ENCODE results near the gene STAT5B.

STAT5B gene

GRCh38 chr17:42182927-42183734, 93.1 kb downstream of the STAT5B start:
- peaks cover 0 to 7% (median 4%) of the 10 kb centered on the region in 5 donors for H3K27me3 ChIP-seq (ENCODE audit: control insufficient read depth in 5 of 5, insufficient read depth in 4 of 5, low read length in 5 of 5)
- H3K9ac ChIP-seq (ENCODE audit: low read length in 5 of 5) = peak overlapping the region in 4 of 5 donors; percentile 63 to 77 (median 74)
- H3K4me1 ChIP-seq (ENCODE audit: control insufficient read depth in 5 of 5, insufficient read depth in 5 of 5, low read length in 5 of 5) = peaks cover 0 to 50% (median 37%) of the 10 kb centered on the region in 5 donors
- no peaks in the 10 kb centered on the region for H3K9me3 ChIP-seq (ENCODE audit: control insufficient read depth in 5 of 5, low read length in 5 of 5)
- H3K36me3 ChIP-seq (ENCODE audit: control insufficient read depth in 5 of 5, insufficient read depth in 5 of 5, low read length in 5 of 5) = no peaks in the 10 kb centered on the region
- peak overlapping the region; percentile 62 for H3K27ac ChIP-seq (ENCODE audit: low read depth, low read length)
- H3K4me3 ChIP-seq (ENCODE audit: low read depth in 1 of 5, low read length in 5 of 5) = peak overlapping the region; percentile 65 to 79 (median 70)

- no peak overlapping the region for H3K9ac ChIP-seq (ENCODE audit: low read length in 5 of 5)
- no peaks in the 10 kb centered on the region for H3K36me3 ChIP-seq (ENCODE audit: control insufficient read depth in 5 of 5, insufficient read depth in 5 of 5, low read length in 5 of 5)
- no peaks in the 10 kb centered on the region for H3K9me3 ChIP-seq (ENCODE audit: control insufficient read depth in 5 of 5, low read length in 5 of 5)
- H3K27me3 ChIP-seq (ENCODE audit: control insufficient read depth in 5 of 5, insufficient read depth in 4 of 5, low read length in 5 of 5) = peaks cover 0 to 7% (median 4%) of the 10 kb centered on the region in 5 donors
- no peak overlapping the region for H3K4me3 ChIP-seq (ENCODE audit: low read depth in 1 of 5, low read length in 5 of 5)
- no peak overlapping the region for H3K27ac ChIP-seq (ENCODE audit: low read depth, low read length)
- peaks cover 0 to 50% (median 37%) of the 10 kb centered on the region in 5 donors for H3K4me1 ChIP-seq (ENCODE audit: control insufficient read depth in 5 of 5, insufficient read depth in 5 of 5, low read length in 5 of 5)
Observed at GRCh38 chr17:42181851-42182207, 94.4 kb downstream of the STAT5B start.

- H3K27ac ChIP-seq (ENCODE audit: low read depth, low read length) = no peak within 1 kb of the TSS
- peaks cover 0 to 7% (median 4%) of the 10 kb centered on the region in 5 donors for H3K27me3 ChIP-seq (ENCODE audit: control insufficient read depth in 5 of 5, insufficient read depth in 4 of 5, low read length in 5 of 5)
- H3K4me1 ChIP-seq (ENCODE audit: control insufficient read depth in 5 of 5, insufficient read depth in 5 of 5, low read length in 5 of 5) = peaks cover 0 to 50% (median 37%) of the 10 kb centered on the region in 5 donors
- H3K36me3 ChIP-seq (ENCODE audit: control insufficient read depth in 5 of 5, insufficient read depth in 5 of 5, low read length in 5 of 5) = no peaks in the 10 kb centered on the region
- peak within 1 kb of the TSS in 4 of 5 donors; percentile 36 to 60 (median 53) for H3K4me3 ChIP-seq (ENCODE audit: low read depth in 1 of 5, low read length in 5 of 5)
- H3K9ac ChIP-seq (ENCODE audit: low read length in 5 of 5) = no peak within 1 kb of the TSS
- H3K9me3 ChIP-seq (ENCODE audit: control insufficient read depth in 5 of 5, low read length in 5 of 5) = no peaks in the 10 kb centered on the region
Observed at GRCh38 chr17:42180922-42181850, 95.0 kb downstream of the STAT5B start, which contains the start of gene KCNH4. Gene KCNH4 (minus strand): TSS chr17:42181142. CDS start chr17:42180945, 197 bp downstream.

GRCh38 chr17:42180411-42180921, 95.7 kb downstream of the STAT5B start:
- H3K27ac ChIP-seq (ENCODE audit: low read depth, low read length) = no peak overlapping the region
- peak overlapping the region in 4 of 5 donors; percentile 36 to 60 (median 53) for H3K4me3 ChIP-seq (ENCODE audit: low read depth in 1 of 5, low read length in 5 of 5)
- H3K27me3 ChIP-seq (ENCODE audit: control insufficient read depth in 5 of 5, insufficient read depth in 4 of 5, low read length in 5 of 5) = peaks cover 0 to 7% (median 4%) of the 10 kb centered on the region in 5 donors
- H3K36me3 ChIP-seq (ENCODE audit: control insufficient read depth in 5 of 5, insufficient read depth in 5 of 5, low read length in 5 of 5) = no peaks in the 10 kb centered on the region
- no peaks in the 10 kb centered on the region for H3K9me3 ChIP-seq (ENCODE audit: control insufficient read depth in 5 of 5, low read length in 5 of 5)
- H3K9ac ChIP-seq (ENCODE audit: low read length in 5 of 5) = no peak overlapping the region
- H3K4me1 ChIP-seq (ENCODE audit: control insufficient read depth in 5 of 5, insufficient read depth in 5 of 5, low read length in 5 of 5) = peaks cover 0 to 50% (median 37%) of the 10 kb centered on the region in 5 donors

GRCh38 chr17:42179911-42180410, 96.2 kb downstream of the STAT5B start:
- H3K27ac ChIP-seq (ENCODE audit: low read depth, low read length) = no peak overlapping the region
- no peaks in the 10 kb centered on the region for H3K9me3 ChIP-seq (ENCODE audit: control insufficient read depth in 5 of 5, low read length in 5 of 5)
- no peak overlapping the region for H3K9ac ChIP-seq (ENCODE audit: low read length in 5 of 5)
- H3K36me3 ChIP-seq (ENCODE audit: control insufficient read depth in 5 of 5, insufficient read depth in 5 of 5, low read length in 5 of 5) = no peaks in the 10 kb centered on the region
- H3K4me3 ChIP-seq (ENCODE audit: low read depth in 1 of 5, low read length in 5 of 5) = peak overlapping the region in 2 of 5 donors; percentile 56 to 60
- peaks cover 0 to 7% (median 4%) of the 10 kb centered on the region in 5 donors for H3K27me3 ChIP-seq (ENCODE audit: control insufficient read depth in 5 of 5, insufficient read depth in 4 of 5, low read length in 5 of 5)
- H3K4me1 ChIP-seq (ENCODE audit: control insufficient read depth in 5 of 5, insufficient read depth in 5 of 5, low read length in 5 of 5) = peaks cover 0 to 48% (median 36%) of the 10 kb centered on the region in 5 donors

GRCh38 chr17:42179335-42179734, 96.9 kb downstream of the STAT5B start:
- no peak overlapping the region for H3K4me3 ChIP-seq (ENCODE audit: low read depth in 1 of 5, low read length in 5 of 5)
- no peaks in the 10 kb centered on the region for H3K9me3 ChIP-seq (ENCODE audit: control insufficient read depth in 5 of 5, low read length in 5 of 5)
- H3K27me3 ChIP-seq (ENCODE audit: control insufficient read depth in 5 of 5, insufficient read depth in 4 of 5, low read length in 5 of 5) = peaks cover 0 to 7% (median 4%) of the 10 kb centered on the region in 5 donors
- H3K27ac ChIP-seq (ENCODE audit: low read depth, low read length) = no peak overlapping the region
- H3K36me3 ChIP-seq (ENCODE audit: control insufficient read depth in 5 of 5, insufficient read depth in 5 of 5, low read length in 5 of 5) = no peaks in the 10 kb centered on the region
- peaks cover 0 to 41% (median 30%) of the 10 kb centered on the region in 5 donors for H3K4me1 ChIP-seq (ENCODE audit: control insufficient read depth in 5 of 5, insufficient read depth in 5 of 5, low read length in 5 of 5)
- no peak overlapping the region for H3K9ac ChIP-seq (ENCODE audit: low read length in 5 of 5)

- Histone ChIP-seq H3K9ac (ENCODE audit: low read length in 5 of 5) (no peak overlapping the region), H3K27me3 (ENCODE audit: control insufficient read depth in 5 of 5, insufficient read depth in 4 of 5, low read length in 5 of 5) (peaks cover 0 to 7% (median 4%) of the 10 kb centered on the region in 5 donors)
Observed at GRCh38 chr17:42178817-42179216, 97.4 kb downstream of the STAT5B start.

GRCh38 chr17:42177684-42178083, 98.5 kb downstream of the STAT5B start:
- no peak overlapping the region for H3K4me3 ChIP-seq (ENCODE audit: low read depth in 1 of 5, low read length in 5 of 5)
- H3K27ac ChIP-seq (ENCODE audit: low read depth, low read length) = no peak overlapping the region
- H3K9me3 ChIP-seq (ENCODE audit: control insufficient read depth in 5 of 5, low read length in 5 of 5) = no peaks in the 10 kb centered on the region
- peaks cover 0 to 25% (median 17%) of the 10 kb centered on the region in 5 donors for H3K4me1 ChIP-seq (ENCODE audit: control insufficient read depth in 5 of 5, insufficient read depth in 5 of 5, low read length in 5 of 5)
- no peak overlapping the region for H3K9ac ChIP-seq (ENCODE audit: low read length in 5 of 5)
- H3K27me3 ChIP-seq (ENCODE audit: control insufficient read depth in 5 of 5, insufficient read depth in 4 of 5, low read length in 5 of 5) = peaks cover 0 to 7% (median 4%) of the 10 kb centered on the region in 5 donors
- no peaks in the 10 kb centered on the region for H3K36me3 ChIP-seq (ENCODE audit: control insufficient read depth in 5 of 5, insufficient read depth in 5 of 5, low read length in 5 of 5)

More at GRCh38 chr17:42178817-42179216, 97.4 kb downstream of the STAT5B start:
- peaks cover 0 to 36% (median 26%) of the 10 kb centered on the region in 5 donors for H3K4me1 ChIP-seq (ENCODE audit: control insufficient read depth in 5 of 5, insufficient read depth in 5 of 5, low read length in 5 of 5)
- H3K27ac ChIP-seq (ENCODE audit: low read depth, low read length) = no peak overlapping the region
- no peaks in the 10 kb centered on the region for H3K36me3 ChIP-seq (ENCODE audit: control insufficient read depth in 5 of 5, insufficient read depth in 5 of 5, low read length in 5 of 5)
- H3K4me3 ChIP-seq (ENCODE audit: low read depth in 1 of 5, low read length in 5 of 5) = no peak overlapping the region
- H3K9me3 ChIP-seq (ENCODE audit: control insufficient read depth in 5 of 5, low read length in 5 of 5) = no peaks in the 10 kb centered on the region

GRCh38 chr17:42174126-42174783, 101.9 kb downstream of the STAT5B start:
- Histone ChIP-seq H3K4me3 (ENCODE audit: low read depth in 1 of 5, low read length in 5 of 5) (no peak overlapping the region), H3K27me3 (ENCODE audit: control insufficient read depth in 5 of 5, insufficient read depth in 4 of 5, low read length in 5 of 5) (no peaks in the 10 kb centered on the region), H3K27ac (ENCODE audit: low read depth, low read length) (no peak overlapping the region), H3K9ac (ENCODE audit: low read length in 5 of 5) (no peak overlapping the region), H3K4me1 (ENCODE audit: control insufficient read depth in 5 of 5, insufficient read depth in 5 of 5, low read length in 5 of 5) (peaks cover 0 to 15% (median 0%) of the 10 kb centered on the region in 5 donors), H3K9me3 (ENCODE audit: control insufficient read depth in 5 of 5, low read length in 5 of 5) (no peaks in the 10 kb centered on the region), H3K36me3 (ENCODE audit: control insufficient read depth in 5 of 5, insufficient read depth in 5 of 5, low read length in 5 of 5) (no peaks in the 10 kb centered on the region)

Measured in subcutaneous abdominal adipose tissue (tissue), 5 donors.